Measurements from ENCODE around the gene RBMS3. TPM values are rescaled to one million over a fixed set of nuclear protein-coding genes. Genes with fewer than 3 reads are reported as not detected.

The RBMS3 gene
- total and polyA plus RNA-seq, 4 donors: 4.8 to 117 (median 29.4) TPM

GRCh38 chr3:29481969-29482767 is 201.3 kb downstream of the RBMS3 start:
- H3K36me3 ChIP-seq (ENCODE audit: control insufficient read depth in 4 of 4, insufficient read depth in 4 of 4, low read length in 4 of 4): peaks cover 0 to 2% (median 0%) of the 10 kb centered on the region in 4 donors
- H3K9me3 ChIP-seq (ENCODE audit: control insufficient read depth in 4 of 4, insufficient read depth in 3 of 4, low read length in 3 of 4): no peaks in the 10 kb centered on the region
- peaks cover 0 to 2% (median 0%) of the 10 kb centered on the region in 5 donors for H3K4me1 ChIP-seq (ENCODE audit: control insufficient read depth in 5 of 5, insufficient read depth in 5 of 5, low read length in 5 of 5)
- no peak overlapping the region for H3K9ac ChIP-seq (ENCODE audit: insufficient read depth in 1 of 2, low read length in 2 of 2)
- no peak overlapping the region for H3K27ac ChIP-seq (ENCODE audit: low read depth in 1 of 2, low read length in 1 of 2)
- DNase-seq (no peak), ATAC-seq (ENCODE audit: insufficient read depth, low FRiP score) (no peak)
- H3K27me3 ChIP-seq (ENCODE audit: control insufficient read depth in 3 of 3, insufficient read depth in 3 of 3, low read length in 2 of 3): no peaks in the 10 kb centered on the region
- no peak overlapping the region for H3K4me3 ChIP-seq
- no peak for TF ChIP-seq CTCF (IDR thresholded peaks at IDR 0.05; ENCODE audit: control extremely low read depth, extremely low read depth)
- 79 to 81% methylated on average over 2 to 3 of the region's 3 CpGs for WGBS, 2 donors

DNA sequence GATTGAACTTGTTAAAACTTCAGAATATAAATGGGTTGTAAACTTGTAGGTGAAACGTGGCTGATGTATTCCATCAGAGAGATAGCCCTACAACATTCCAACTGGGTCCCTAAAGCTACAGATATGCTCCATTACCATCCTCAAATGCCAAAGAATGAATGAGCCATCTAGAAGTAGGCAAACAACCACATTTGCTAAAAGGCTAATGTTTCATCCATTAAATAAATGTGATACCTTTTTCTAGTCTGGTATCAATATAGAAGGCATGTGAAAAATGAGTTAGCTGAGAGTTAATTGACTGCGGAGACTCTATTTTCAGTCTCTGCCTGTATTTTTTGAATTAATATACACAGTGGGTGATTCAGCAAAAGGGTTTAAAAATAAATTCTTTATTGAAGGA is 203.8 kb downstream of the RBMS3 start:
- no peak overlapping the region for H3K4me3 ChIP-seq
- no peaks in the 10 kb centered on the region for H3K27me3 ChIP-seq (ENCODE audit: control insufficient read depth in 3 of 3, insufficient read depth in 3 of 3, low read length in 2 of 3)
- H3K27ac ChIP-seq (ENCODE audit: low read depth in 1 of 2, low read length in 1 of 2): no peak overlapping the region
- H3K36me3 ChIP-seq (ENCODE audit: control insufficient read depth in 4 of 4, insufficient read depth in 4 of 4, low read length in 4 of 4): peaks cover 0 to 7% (median 2%) of the 10 kb centered on the region in 4 donors
- H3K9me3 ChIP-seq (ENCODE audit: control insufficient read depth in 4 of 4, insufficient read depth in 3 of 4, low read length in 3 of 4): no peaks in the 10 kb centered on the region
- DNase-seq: no peak
- peaks cover 0 to 2% (median 0%) of the 10 kb centered on the region in 5 donors for H3K4me1 ChIP-seq (ENCODE audit: control insufficient read depth in 5 of 5, insufficient read depth in 5 of 5, low read length in 5 of 5)
- H3K9ac ChIP-seq (ENCODE audit: insufficient read depth in 1 of 2, low read length in 2 of 2): no peak overlapping the region
- 92 to 93% methylated on average over 2 of the region's 2 CpGs for WGBS, 2 donors
- no peak for TF ChIP-seq CTCF (IDR thresholded peaks at IDR 0.05; ENCODE audit: control extremely low read depth, extremely low read depth)
- no peak for ATAC-seq (ENCODE audit: insufficient read depth, low FRiP score)

DNA sequence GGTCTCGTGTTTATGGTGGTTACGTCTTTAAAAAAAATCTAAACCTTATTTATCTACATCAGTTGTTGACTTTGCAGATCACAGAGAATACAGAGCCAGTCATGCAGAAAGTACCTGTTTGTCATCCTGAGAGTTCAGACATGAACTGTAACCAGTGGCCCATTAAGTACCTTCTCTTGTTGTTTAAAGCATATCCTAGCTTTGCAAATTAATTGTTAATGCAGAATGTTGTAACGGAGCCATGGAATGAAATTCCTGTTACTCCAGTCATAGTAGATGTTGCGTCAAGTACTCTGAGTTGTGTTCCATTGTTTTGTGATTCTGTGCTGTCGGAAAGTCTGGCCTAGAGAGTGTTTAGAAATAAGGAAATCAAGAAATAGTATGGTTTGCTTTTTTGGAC is 205.2 kb downstream of the RBMS3 start:
- Histone ChIP-seq H3K9ac (ENCODE audit: insufficient read depth in 1 of 2, low read length in 2 of 2) (no peak overlapping the region), H3K27ac (ENCODE audit: low read depth in 1 of 2, low read length in 1 of 2) (no peak overlapping the region), H3K4me3 (no peak overlapping the region), H3K27me3 (ENCODE audit: control insufficient read depth in 3 of 3, insufficient read depth in 3 of 3, low read length in 2 of 3) (no peaks in the 10 kb centered on the region), H3K4me1 (ENCODE audit: control insufficient read depth in 5 of 5, insufficient read depth in 5 of 5, low read length in 5 of 5) (peaks cover 0 to 2% (median 0%) of the 10 kb centered on the region in 5 donors), H3K9me3 (ENCODE audit: control insufficient read depth in 4 of 4, insufficient read depth in 3 of 4, low read length in 3 of 4) (no peaks in the 10 kb centered on the region), H3K36me3 (ENCODE audit: control insufficient read depth in 4 of 4, insufficient read depth in 4 of 4, low read length in 4 of 4) (peaks cover 0 to 15% (median 2%) of the 10 kb centered on the region in 4 donors)
- TF ChIP-seq CTCF (IDR thresholded peaks at IDR 0.05; ENCODE audit: control extremely low read depth, extremely low read depth): no peak
- 77 to 84% methylated on average over 5 of the region's 5 CpGs for WGBS, 2 donors
- peak in 1 of 3 donors; percentile 32 for DNase-seq
- ATAC-seq (ENCODE audit: insufficient read depth, low FRiP score): no peak

All from lung (tissue), 12 donors.